ENCODE measurements around the gene CCDC69. TPM values are rescaled to one million over a fixed set of nuclear protein-coding genes. Genes with fewer than 3 reads are reported as not detected.

The CCDC69 gene
- total and polyA plus RNA-seq, 10 of the 15 experiments (the other 5 are each of a cell fraction or from before 2014, with no cell fraction given): 13.5 to 106 (median 70.1) TPM

- TF ChIP-seq EP300 (IDR thresholded peaks at IDR 0.05; ENCODE audit: borderline replicate concordance in 1 of 2, control insufficient read depth in 1 of 2, low read depth in 2 of 2, low read length in 2 of 2): no peak
- no peak for TF ChIP-seq POLR2A (IDR thresholded peaks at IDR 0.05; ENCODE audit: low read depth, low read length)
Measured at GRCh38 chr5:151156507-151157420, 67.1 kb downstream of the CCDC69 start (continued).

- H3K9me3 ChIP-seq (replicated peaks; ENCODE audit: control insufficient read depth, insufficient read depth, low read length): no peaks in the 10 kb centered on the region
- TSS peak; percentile 49 for BruUV-seq (replicated peaks)
- WGBS (ENCODE audit: insufficient coverage, insufficient replicate concordance, low lambda C conversion rate, missing lambda C conversion rate): under 1% methylated on average over 8 of the region's 9 CpGs
- POLR2A ChIA-PET: interaction anchor here (0.9 to 8.9 kb wide), 9 partner anchors 9 to 743 kb away, joined by 3 to 152 read pairs (median 4); partner anchors contain the start of genes CCDC69, CD74 and GM2A
- in situ Hi-C loops (cut with MboI): no loop called here
- no peak overlapping the region for H2AFZ ChIP-seq (ENCODE audit: control insufficient read depth, low read depth, low read length)
- peak overlapping the region; percentile 89 for H3K27ac ChIP-seq (ENCODE audit: control insufficient read depth, insufficient read depth)
- peaks cover 78% of the 10 kb centered on the region for H3K79me2 ChIP-seq (ENCODE audit: control insufficient read depth, insufficient read depth, low read length)
- DNase-seq (ENCODE audit: low read depth, low spot score) (no peak), ATAC-seq (peak; percentile 8), FAIRE-seq (no peak)
- H3K4me3 ChIP-seq: peak overlapping the region; percentile 97
- H3K36me3 ChIP-seq (ENCODE audit: control insufficient read depth in 2 of 2, insufficient read depth in 2 of 2, low read length in 1 of 2): 0 out of 4 replicates have a peak, but pooled peaks cover 0 to 3% of the 10 kb centered on the region in 2 experiments
- no peaks in the 10 kb centered on the region for H3K27me3 ChIP-seq (replicated peaks in 1 of 2; ENCODE audit: control insufficient read depth in 2 of 2, insufficient read depth in 2 of 2, low read length in 1 of 2)
- CTCF ChIA-PET: interaction anchor here (0.7 to 40.1 kb wide), 6 partner anchors 9 to 104 kb away, joined by 4 to 1107 read pairs (median 7); no protein-coding TSS in a partner anchor
- intact Hi-C loops (cut with micrococcal nuclease; ENCODE audit: unreplicated experiment): loop anchor here (1.0 to 10.0 kb wide), 8 partner anchors 30 to 1351 kb away; partner anchors contain the start of genes CD74, G3BP1, GM2A and TNIP1
- peak overlapping the region; percentile 90 for H3K9ac ChIP-seq (ENCODE audit: control insufficient read depth, insufficient read depth, low read length)
- H3K4me1 ChIP-seq (ENCODE audit: control insufficient read depth, insufficient read depth, low read length): peaks cover 43% of the 10 kb centered on the region
- H3K4me2 ChIP-seq (ENCODE audit: control insufficient read depth, insufficient read depth): peak overlapping the region; percentile 95
- H4K20me1 ChIP-seq (ENCODE audit: control insufficient read depth, insufficient read depth): no peaks in the 10 kb centered on the region
- SMC1A ChIA-PET (ENCODE audit: uncharacterized antibody, unreplicated experiment): interaction anchor here (0.7 to 35.3 kb wide), 6 partner anchors 8 to 703 kb away, joined by 3 to 1132 read pairs (median 4); no protein-coding TSS in a partner anchor
- RAD21 ChIA-PET (ENCODE audit: unreplicated experiment): interaction anchor here (1.0 to 10.8 kb wide), 7 partner anchors 9 to 97 kb away, joined by 4 to 222 read pairs (median 11); partner anchors contain the start of gene GM2A
- no peak for TF ChIP-seq ZZZ3 (IDR thresholded peaks at IDR 0.05; ENCODE audit: control insufficient read depth, insufficient read length, low read depth)
- 0 out of 2 replicates have a peak, but pooled peaks have one; percentile 3 for TF ChIP-seq CREM (IDR thresholded peaks at IDR 0.05; ENCODE audit: low read depth)
- no peak for TF ChIP-seq E2F4 (IDR thresholded peaks at IDR 0.05; ENCODE audit: low read depth, low read length)
- TF ChIP-seq POLR2A (IDR thresholded peaks at IDR 0.05; ENCODE audit: low read depth, low read length): peak; percentile 6
- peak; percentile 73 for TF ChIP-seq GATAD2B (conservative IDR thresholded peaks at IDR 0.05; ENCODE audit: low read depth)
- TF ChIP-seq POLR2AphosphoS2 (IDR thresholded peaks at IDR 0.05; ENCODE audit: low read depth, low read length): no peak
- TF ChIP-seq CBFB (IDR thresholded peaks at IDR 0.05; ENCODE audit: low read depth): peak; percentile 4; the same call in 1 of the 2 replicates
- TF ChIP-seq TCF7 (IDR thresholded peaks at IDR 0.05; ENCODE audit: borderline replicate concordance): no peak
- no peak for TF ChIP-seq FOXM1 (IDR thresholded peaks at IDR 0.05; ENCODE audit: low read depth, low read length)
- TF ChIP-seq, protein P1, sequence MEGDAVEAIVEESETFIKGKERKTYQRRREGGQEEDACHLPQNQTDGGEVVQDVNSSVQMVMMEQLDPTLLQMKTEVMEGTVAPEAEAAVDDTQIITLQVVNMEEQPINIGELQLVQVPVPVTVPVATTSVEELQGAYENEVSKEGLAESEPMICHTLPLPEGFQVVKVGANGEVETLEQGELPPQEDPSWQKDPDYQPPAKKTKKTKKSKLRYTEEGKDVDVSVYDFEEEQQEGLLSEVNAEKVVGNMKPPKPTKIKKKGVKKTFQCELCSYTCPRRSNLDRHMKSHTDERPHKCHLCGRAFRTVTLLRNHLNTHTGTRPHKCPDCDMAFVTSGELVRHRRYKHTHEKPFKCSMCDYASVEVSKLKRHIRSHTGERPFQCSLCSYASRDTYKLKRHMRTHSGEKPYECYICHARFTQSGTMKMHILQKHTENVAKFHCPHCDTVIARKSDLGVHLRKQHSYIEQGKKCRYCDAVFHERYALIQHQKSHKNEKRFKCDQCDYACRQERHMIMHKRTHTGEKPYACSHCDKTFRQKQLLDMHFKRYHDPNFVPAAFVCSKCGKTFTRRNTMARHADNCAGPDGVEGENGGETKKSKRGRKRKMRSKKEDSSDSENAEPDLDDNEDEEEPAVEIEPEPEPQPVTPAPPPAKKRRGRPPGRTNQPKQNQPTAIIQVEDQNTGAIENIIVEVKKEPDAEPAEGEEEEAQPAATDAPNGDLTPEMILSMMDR (IDR thresholded peaks at IDR 0.05 in 2 of 3, conservative IDR thresholded peaks at IDR 0.05 in 1 of 3; ENCODE audit: control insufficient read depth in 2 of 3, extremely low read depth in 1 of 3, insufficient read depth in 1 of 3, low read depth in 3 of 3, low read length in 3 of 3): peak in 1 of 3 experiments; percentile 13; a peak in 1 of 6 replicates
- no peak for TF ChIP-seq SPI1 (IDR thresholded peaks at IDR 0.05; ENCODE audit: borderline replicate concordance, insufficient read depth, low read depth, low read length)
- TF ChIP-seq PML (IDR thresholded peaks at IDR 0.05; ENCODE audit: low read length): no peak
- 0 out of 2 replicates have a peak, but pooled peaks have one; percentile 46 for TF ChIP-seq POLR2AphosphoS5 (IDR thresholded peaks at IDR 0.05; ENCODE audit: low read length)
- no peak for TF ChIP-seq TARDBP (IDR thresholded peaks at IDR 0.05; ENCODE audit: borderline replicate concordance)
- TF ChIP-seq FOS (IDR thresholded peaks at IDR 0.05; ENCODE audit: borderline replicate concordance, extremely low read depth, insufficient read length): no peak
Measured at GRCh38 chr5:151155775-151156506, 68.0 kb downstream of the CCDC69 start.

Data from GM12878 (cell line).